SKM-1 treated with dmso at 0.1 percent for 144 hours (cell line): Measurements from ENCODE around the gene CCDC24.

ENCODE experiments used
- DNase-seq: peaks from one replicate; lab custom pipeline; 2025; ENCODE audit not compliant: unreplicated experiment; lab: John Stamatoyannopoulos, UW

Gene CCDC24

DNA sequence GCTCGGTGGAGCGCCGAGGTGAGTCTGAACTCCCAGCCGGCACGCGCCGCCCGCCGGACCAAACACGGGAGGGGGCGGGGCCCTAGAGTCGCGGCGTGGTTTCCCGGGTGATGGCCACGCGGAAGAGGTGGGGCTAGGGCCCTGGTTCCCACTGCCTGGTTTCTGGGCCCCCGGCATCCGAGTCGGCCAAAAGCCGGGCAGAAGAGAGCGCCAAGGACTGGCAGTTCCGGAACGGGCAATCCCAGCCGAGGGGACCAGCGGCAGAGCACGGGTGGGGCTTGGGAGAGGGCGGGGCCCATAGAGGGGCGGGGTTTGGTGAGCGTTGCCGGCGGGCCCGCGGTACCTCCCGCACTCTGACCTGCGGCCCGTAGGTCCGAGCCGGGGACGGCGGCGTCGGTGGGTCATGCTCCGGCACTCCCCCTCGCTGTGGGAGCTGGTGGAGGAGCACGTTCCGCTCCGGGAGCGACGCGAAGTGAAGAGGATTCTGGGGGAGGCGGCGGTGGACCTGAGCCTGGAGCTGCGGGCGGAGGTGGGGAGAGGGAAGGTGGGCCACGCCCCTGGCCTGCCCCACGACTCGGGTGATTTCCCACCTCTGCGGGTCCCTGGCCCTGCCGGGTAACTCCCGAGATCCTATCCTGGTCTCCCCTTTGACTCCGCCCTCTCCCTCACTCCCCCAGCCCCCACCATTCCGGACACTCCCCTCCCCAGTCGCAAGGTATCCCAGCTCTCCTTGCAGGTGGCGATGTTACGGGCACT lies at the start of gene CCDC24:
Gene CCDC24, plus strand, starts transcription at position 124 of the 756 bp plus-strand sequence. Its CDS starts 280 bp downstream, at position 404.
- peak; percentile 66 for DNase-seq

DNA sequence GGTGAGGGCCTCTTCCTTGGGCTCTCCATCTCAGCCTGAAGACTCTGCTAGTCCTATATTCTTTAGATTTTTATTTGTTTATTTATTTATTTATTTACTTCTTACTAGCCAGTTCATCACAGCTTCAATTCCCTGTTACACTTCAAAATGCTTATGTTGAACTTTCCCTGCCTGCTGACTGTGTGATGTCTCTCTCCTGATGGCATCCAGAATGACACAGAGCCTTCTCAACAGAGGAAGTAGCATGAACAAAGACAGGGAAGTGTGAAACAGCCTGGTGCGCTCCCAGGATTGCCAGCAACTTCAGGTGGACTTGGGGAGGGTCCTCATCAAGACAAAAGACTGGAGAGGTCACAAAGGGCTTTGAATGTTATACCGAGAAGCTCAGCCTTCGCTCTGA lies 49.0 kb upstream of the CCDC24 start:
- DNase-seq, result no peak

DNA sequence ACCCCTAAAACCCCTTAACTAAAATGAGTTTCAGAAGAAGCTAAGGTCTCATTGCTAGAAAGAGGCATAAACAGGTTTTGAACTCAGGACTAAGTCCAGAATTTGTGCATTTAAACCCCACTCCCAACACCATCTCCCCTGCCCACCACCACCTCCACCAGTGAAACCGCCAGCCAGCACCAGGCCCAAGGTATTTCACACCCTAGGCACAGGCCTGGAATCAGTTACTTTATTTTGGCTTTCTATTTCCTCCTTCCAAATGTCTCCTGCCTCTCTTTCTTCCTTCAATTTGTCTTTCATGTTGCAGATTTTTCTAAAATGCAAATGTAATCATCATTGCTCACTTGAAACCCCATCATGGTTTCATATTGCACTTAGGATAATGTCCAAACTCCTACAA lies 46.5 kb upstream of the CCDC24 start:
- no peak for DNase-seq

DNA sequence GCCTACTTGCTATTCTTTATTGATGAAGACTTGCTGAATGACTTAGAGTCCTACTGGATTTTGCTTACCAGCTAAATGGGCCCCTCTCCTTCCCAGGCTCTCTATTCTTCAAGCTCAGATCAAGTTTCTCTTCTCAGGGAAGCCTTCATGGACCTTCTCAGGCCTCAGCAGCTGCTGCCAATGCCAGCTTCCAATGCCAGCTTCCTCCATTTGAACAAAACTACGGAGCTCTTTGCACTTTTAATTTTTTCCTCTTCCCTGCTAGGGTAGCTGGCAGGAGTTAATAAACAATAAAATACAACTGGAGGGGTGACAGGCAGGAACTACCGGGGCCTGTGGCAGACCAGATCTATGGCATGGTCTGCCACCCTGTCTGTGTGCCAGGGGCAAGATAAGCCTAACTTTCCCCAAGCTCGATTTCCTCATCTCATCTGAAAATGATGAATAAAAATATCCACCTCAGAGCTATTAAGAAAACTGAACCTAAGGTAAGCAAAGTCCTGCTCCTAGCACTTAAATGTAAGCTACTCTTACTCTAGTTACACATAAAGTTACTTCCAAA lies 45.6 kb upstream of the CCDC24 start:
- DNase-seq, result no peak

DNA sequence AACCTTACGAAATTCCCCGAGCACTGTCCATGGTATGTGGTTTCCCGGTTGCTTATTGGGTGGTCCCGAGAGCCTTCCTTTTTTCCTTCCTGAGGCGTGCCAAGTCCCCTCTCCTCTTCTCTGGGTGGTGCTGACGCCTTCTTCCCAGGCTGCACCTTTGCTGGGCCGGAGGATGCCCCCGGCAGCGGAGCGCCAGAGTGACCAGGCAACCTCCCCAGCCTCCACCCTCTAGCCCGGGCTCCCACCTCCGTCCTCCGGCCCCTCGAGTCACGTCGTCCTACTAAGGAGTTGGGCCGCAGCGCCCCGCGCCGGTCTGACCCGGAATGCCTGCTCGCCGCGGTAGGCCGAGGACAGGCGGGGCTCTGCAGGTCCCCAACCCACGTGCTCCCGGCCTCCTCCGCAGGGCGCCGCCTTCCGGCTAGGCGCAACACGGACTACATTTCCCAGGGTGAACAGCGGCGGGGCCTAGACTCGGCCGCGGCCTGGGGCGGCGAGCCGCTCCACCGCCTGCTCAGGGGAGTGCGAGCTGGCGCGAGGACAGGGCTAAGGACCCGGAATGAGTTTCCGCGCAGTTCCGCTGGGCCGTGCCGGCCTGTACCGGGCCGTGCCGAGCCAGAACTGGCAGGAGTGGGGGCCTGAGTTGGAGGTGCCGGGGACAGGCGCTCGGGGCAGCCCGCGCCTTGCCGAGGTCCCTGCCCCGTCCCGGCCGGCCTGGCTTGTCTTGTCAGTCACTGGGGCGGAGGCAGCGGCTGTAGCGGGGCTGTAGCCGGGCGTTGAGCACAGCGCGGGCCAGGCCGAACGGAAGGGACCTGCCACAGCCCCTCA lies 45.0 kb upstream of the CCDC24 start, which contains the start of gene IPO13:
Gene IPO13, plus strand, starts transcription at position 715 of the 825 bp plus-strand sequence. CDS start 651 bp downstream, outside the sequence.
- DNase-seq, result peak; percentile 93

DNA sequence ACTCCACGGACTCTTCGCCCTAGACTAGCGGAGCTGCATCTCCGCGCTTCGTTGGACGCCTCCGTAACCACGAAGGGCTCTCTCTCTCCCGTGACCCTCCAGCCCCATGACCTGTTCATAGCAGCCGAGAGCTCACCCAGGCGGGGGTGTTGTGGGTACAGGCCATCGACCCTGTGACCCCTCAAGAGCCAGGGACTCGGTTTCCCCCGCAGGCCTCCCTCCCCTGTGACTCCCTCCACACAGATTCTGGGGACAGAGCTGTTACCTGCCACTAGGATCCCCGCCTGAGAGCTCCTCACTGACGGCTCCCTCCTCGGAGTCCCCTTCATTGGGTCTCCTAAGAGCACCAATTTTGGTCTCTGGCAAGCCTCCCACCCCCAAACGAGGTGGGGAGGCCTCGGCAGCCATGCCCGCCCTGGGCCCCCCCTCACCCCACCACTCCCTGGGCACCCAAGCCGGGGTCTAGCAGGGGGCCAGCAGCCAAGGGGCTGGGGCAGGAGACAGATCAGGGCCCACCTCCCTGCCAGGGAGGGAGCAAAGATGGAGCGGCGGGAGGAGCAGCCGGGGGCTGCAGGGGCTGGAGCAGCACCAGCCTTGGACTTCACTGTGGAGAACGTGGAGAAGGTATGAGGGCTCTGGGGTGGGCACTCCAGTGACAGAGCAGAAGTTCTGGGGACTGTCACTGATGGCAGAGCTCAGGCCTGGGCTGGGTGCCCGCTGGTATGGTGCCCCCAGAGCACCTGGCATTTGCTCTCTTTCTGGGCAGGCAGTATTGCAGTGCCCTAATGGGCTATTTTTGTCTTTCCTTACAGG lies 44.1 kb upstream of the CCDC24 start:
- DNase-seq, result no peak

DNA sequence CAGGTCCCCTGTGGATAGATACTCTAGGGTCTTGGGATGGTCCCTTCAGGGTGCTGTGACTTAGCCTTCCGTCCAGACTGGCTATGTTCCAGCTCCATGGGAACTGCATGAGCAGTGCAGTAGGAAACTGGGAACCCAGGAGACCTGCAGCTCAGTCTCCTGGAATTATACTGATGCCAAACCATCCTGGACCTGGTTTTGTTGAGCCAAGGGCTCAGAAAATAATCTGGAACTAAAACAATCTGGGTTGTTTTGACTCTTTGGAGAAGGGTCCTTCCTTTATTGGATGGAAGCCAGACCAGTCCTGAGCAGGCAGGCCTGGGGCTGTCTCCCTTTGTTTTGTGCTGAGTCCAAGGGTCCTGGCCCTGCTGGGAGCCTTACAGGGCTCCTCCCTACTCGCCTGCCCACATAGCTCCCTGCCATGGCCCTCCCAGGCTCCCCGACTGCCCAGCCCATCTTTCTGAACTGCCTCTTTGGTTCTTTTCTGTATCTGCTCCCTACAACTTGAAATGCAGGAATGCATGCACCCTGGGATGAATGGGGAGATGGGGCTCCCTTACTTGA lies 43.4 kb upstream of the CCDC24 start:
- no peak for DNase-seq

DNA sequence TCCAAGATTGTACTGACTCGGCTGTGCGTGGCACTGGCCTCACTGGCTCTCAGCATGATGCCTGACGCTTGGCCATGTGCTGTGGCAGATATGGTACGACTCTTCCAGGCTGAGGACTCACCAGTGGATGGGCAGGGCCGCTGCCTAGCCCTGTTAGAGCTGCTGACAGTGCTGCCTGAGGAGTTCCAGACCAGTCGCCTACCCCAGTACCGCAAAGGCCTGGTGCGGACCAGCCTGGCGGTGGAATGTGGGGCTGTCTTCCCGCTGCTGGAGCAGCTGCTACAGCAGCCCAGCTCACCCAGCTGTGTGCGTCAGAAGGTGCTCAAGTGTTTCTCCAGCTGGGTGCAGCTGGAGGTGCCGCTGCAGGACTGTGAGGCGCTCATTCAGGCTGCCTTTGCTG lies 41.7 kb upstream of the CCDC24 start:
- no peak for DNase-seq

DNA sequence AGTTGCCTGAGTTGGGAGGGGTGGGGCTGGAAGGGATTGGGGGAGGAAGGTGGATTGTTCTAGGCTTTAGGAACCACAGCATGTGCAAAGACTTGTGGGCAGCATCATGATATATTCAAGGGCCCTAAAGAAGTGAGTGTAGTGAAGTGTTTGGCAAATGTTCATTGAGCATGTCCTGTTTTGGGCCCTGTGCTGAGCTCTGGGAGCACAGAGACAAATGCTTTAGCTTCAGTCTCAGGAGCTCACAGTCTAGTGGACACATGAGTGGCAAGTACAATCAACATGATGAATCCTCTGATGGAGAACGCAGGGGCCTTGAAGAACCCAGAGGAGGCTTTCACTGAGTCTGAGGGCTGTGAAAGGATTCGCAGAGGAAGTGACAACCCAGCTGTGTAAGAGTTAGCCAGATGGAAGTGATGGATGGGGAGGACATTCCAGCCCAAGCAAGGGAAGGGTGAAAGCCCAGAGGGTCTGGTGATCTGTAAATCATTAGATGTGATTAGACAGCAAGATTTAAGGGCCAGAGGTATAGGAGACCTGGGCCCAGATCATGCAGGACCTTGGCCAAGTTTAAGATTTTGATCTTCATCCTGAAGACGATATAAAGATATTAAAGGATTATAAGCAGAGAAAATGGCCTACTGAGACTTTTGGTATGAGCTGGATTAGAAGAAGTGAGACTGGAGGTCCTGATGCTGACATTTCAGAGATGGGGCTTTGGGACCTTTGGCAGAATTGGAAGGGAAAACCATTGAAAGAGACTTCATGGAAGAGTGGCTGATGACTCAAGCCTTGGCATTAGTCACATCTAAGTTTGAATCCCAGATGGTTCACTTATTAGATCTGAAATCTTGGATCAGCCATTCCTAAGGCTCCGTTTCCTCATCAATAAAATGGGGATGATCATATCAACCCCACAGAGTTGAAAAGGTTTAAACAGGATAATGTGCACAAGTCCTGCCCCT lies 40.1 kb upstream of the CCDC24 start:
- DNase-seq, result no peak

DNA sequence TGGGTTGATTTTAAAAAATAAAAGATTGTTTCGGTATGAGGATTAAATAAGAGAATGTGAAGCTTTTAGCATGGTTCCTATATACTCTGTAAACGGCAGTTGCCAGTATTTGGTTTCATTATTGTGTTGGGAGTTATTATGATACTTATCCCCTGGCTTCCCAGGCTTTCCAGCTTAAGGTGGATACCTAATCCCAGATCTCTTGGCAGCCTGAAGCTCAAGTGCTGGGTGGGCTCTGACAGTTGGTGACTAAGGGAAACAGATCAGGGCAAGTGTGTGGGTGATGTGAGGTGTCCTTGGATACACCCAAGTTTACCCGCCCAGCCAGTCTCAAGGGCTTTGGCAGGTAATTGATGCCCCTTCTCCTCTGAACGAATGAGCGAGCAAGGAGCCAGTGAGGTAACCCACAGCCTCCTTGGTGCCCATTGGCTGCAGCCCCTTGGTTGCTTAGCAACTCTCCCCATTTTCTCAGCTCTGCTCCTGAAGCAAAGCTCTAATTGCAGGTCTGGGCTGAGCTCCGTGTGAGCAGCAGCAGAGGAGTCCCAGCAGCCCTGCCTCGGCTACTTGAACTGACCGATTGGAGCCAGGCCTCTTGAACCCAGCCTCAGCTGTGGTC lies 38.6 kb upstream of the CCDC24 start:
- DNase-seq, result no peak

DNA sequence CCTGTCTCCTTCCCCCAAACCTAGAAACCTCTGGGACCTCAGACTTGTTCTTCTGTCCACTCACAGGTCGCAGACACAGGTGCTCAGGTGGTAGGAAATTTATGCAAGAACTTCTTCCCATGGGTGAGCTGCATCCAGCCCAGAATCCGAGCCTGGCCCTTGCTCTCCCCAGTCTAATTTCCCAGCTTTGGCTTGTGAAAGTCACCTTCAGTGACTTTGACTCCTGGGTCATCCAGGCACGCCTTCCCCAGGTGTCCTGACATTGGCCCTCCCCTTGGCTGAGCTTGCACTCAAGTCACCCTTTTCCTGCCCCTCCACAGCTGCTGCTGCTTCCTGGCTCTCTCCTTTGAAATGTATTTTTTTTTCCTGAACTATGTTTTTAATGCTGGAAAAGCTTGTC lies 38.0 kb upstream of the CCDC24 start:
- no peak for DNase-seq

DNA sequence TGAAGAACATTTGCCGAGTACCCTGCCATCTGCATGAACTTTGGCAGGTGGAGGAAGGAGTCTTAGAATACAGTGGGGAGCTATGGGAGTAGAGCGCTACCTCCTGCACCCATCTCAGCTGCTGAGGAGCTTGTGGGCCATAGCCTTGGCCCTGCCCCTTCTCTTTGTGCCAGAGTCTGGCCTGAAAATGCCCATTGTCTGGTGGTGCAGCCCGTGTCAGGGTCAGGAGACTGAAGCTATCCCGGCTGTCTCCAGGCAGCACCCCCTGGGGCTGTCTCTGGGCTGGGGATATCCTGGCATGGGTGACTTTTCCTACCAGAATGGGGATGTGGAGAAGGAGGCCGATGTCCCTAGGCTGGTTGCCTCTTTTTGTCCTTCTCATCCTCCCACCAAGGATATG lies 37.4 kb upstream of the CCDC24 start:
- no peak for DNase-seq

DNA sequence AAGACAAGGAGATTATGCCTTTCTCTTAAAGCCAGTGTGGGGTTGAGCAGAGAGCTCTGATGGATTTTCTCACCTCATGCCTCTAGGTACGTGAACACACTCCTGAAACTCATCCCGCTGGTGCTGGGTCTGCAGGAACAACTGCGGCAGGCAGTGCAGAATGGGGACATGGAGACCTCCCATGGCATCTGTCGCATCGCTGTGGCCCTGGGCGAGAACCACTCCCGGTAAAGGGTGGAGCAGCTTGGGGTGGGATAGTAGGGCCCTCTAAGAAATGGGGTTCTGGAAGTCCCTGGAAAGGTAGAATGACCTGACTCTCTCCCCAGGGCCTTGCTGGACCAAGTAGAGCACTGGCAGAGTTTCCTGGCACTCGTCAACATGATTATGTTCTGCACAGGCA lies 35.2 kb upstream of the CCDC24 start:
- DNase-seq, result no peak

DNA sequence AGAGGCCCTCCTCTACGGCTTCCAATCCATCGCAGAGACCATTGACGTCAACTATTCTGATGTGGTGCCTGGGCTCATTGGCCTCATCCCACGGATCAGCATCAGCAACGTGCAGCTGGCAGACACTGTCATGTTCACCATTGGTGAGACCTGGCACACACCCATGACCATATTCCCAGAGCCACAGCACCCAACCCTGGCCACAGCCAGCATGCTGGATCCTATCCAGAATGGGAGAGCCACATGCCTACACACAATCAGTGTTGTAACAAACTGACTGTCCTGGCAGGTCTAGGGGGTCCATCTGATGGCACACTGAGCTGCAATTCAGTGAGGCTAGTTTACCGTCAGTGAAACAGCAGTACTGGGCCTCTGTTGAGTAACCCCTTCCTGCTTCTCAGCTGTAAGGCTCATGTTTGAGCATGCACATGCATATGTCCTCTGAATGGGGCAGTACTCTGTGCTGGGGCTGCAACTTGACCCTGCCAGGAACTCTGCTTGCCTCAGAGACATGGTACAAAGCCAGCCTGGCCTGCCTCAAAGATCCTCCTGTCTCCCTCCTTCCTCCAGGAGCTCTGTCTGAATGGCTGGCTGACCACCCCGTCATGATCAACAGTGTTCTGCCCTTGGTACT lies 33.9 kb upstream of the CCDC24 start:
- no peak for DNase-seq

DNA sequence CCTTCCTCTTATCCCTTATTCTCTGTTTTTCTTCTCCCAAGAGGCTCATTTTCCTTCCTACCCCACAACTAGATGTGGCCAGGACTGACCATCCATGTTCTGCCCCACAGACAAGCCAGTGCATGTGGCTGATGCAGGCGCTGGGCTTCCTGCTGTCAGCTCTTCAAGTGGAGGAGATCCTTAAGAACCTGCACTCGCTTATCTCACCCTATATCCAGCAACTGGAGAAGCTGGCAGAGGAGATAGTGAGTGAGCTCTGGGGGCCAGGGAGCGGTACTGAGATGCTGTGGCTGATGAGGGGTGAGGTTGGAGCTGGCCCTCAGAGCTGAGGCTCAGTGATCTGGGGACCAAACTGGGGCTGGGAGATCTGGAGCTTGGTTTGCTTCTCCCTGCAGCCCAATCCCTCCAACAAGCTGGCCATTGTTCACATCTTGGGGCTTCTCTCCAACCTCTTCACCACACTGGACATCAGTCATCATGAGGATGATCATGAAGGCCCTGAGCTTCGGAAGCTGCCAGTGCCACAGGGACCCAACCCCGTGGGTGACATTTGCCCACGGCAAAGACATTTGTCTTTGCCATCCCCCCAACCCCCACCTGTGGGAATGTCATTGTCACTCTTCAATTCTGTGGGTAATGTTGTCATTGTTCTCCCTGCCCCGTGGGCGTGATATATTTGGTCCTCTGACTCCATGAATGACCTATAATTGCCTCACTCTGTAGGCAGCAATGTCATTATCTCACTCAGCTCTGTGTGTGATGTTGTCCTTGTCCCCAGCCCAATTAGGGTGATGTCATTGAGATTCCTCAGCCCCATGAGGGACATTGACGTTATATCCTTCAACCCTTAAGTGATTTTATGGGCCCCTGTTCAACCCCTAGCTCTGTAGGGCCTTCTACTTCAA lies 32.8 kb upstream of the CCDC24 start:
- no peak for DNase-seq

DNA sequence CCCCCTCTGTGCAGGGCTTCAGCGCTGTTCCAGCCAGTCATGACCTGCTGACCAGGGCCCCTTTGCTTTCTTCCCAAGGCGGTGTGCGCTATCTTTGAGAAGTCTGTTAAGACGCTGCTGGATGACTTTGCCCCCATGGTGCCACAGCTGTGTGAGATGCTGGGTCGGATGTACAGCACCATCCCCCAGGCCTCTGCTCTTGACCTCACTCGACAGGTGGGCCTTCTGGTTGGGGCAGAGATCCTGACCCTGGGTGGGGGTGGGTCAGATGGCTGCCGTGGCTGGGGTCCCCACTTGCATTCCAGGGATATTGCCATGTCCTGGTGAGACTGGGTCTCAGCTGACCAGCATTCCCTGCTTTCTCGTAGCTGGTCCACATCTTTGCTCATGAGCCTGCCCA lies 30.6 kb upstream of the CCDC24 start:
- DNase-seq, result no peak

DNA sequence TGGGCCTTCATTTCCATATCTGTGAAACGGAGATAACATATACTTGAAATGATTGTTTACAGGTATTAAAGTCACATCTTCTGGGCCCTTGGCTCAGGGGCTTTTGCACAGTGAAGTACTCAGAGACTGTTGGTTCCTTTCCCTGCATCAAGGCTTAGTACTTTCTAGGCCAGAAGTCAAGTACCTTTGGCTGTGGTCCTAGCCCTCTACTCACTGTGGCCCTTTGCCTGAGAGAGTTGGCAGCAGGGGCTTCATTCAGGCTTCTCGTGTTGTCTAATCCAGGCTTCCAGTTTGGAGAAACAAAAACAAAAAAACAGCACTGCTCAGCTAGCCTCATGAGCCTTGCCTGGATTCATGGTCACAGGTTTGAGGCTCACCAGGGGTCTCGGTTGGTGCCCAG lies 29.7 kb upstream of the CCDC24 start:
- no peak for DNase-seq

DNA sequence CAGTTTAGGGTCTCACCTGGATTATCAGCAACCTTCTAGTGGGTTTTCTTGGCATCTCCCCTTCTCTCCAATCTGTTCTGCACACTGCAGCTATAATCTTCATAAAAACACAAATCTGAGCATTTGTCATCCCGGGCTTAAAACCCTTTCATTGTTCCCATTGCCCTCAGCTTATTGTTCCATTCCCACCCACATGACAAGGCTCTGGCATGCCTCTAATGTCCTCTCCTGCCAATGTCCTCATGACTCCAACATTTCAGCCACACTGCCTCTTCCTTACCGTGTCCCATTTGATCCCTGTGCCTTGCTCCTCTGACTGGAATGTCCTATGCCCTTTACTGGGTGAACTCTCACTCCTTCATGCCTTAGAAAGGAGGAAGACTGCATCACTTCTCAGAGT lies 29.1 kb upstream of the CCDC24 start:
- DNase-seq, result no peak
